ENCODE data around the gene DLST.
A peak's percentile ranks its signal among the peaks of the same experiment; 100 is the strongest.

DLST gene

GRCh38 chr14:74945261-74945851, 63.6 kb downstream of the DLST start:
- DNase-seq = no peak

- peak; percentile 65 to 70 for DNase-seq
Observed at GRCh38 chr14:74945852-74946658, 64.3 kb downstream of the DLST start.

- DNase-seq = no peak
Observed at GRCh38 chr14:74946659-74947281, 65.1 kb downstream of the DLST start.

- no peak for DNase-seq
Observed at GRCh38 chr14:74947353-74948227, 65.9 kb downstream of the DLST start.

- DNase-seq = no peak
Observed at GRCh38 chr14:74948228-74949175, 66.8 kb downstream of the DLST start.

- no peak for DNase-seq
Observed at GRCh38 chr14:74949191-74949601, 67.5 kb downstream of the DLST start.

- no peak for DNase-seq
Observed at GRCh38 chr14:74949859-74950573, 68.3 kb downstream of the DLST start.

- DNase-seq = no peak
Observed at GRCh38 chr14:74950795-74951442, 69.2 kb downstream of the DLST start.

GRCh38 chr14:74951443-74952179, 69.9 kb downstream of the DLST start:
- no peak for DNase-seq

GRCh38 chr14:74952180-74952665, 70.5 kb downstream of the DLST start:
- no peak for DNase-seq

- DNase-seq = no peak
Observed at GRCh38 chr14:74952697-74953484, 71.2 kb downstream of the DLST start.
